NOMO-1 treated with dmso at 0.1 percent for 144 hours (cell line): ENCODE results near the gene LEF1.

ENCODE experiments used
- DNase-seq: peaks from one replicate; lab custom pipeline; 2025; ENCODE audit not compliant: unreplicated experiment; lab: John Stamatoyannopoulos, UW

The LEF1 gene

GRCh38 chr4:108149588-108150380 is 18.9 kb downstream of the LEF1 start:
- no peak for DNase-seq

GRCh38 chr4:108148316-108148715 is 20.4 kb downstream of the LEF1 start:
- DNase-seq: no peak

DNA sequence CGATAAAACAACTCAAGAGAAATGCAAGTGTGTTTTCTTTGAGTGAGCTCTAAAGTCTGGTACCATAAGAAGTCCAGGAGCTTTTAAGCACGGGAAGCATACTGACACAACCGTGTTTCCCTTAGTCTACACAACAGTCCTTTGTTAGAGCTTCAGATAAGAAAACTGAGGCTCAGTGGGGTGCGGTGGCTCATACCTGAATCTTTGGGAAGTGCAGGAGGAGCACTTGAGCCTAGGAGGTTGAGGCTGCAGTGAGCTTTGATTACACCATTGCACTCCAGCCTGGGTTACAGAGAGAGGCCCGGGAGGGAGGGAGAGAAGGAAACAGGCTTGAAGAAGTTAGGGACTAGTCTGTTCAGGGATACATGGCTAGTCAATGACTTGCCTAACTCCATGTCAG is 21.9 kb downstream of the LEF1 start:
- DNase-seq: no peak

GRCh38 chr4:108146336-108146735 is 22.4 kb downstream of the LEF1 start:
- no peak for DNase-seq

GRCh38 chr4:108144451-108144850 is 24.3 kb downstream of the LEF1 start:
- DNase-seq: no peak

- no peak for DNase-seq
These were observed 25.2 kb downstream of the LEF1 start for GRCh38 chr4:108143515-108143914.

DNA sequence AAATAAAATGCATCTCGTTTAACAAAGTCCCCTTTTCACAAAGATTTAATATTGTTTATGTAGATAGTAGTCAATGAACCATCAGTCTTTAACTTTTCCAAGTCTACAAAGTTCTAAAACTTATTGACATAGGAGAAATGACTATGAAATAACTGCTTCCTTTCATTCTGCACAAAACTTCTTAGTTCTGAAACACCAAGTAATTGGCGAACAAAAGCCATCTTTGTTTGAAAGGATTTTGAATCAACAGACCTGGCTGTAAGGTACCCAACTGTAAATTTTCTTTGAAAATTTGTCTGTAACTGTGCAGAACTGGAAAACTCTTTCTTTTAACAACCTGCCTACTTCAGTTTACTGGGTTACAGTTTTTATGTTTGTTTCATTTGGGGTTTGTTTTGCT is 25.9 kb downstream of the LEF1 start:
- DNase-seq: no peak

DNA sequence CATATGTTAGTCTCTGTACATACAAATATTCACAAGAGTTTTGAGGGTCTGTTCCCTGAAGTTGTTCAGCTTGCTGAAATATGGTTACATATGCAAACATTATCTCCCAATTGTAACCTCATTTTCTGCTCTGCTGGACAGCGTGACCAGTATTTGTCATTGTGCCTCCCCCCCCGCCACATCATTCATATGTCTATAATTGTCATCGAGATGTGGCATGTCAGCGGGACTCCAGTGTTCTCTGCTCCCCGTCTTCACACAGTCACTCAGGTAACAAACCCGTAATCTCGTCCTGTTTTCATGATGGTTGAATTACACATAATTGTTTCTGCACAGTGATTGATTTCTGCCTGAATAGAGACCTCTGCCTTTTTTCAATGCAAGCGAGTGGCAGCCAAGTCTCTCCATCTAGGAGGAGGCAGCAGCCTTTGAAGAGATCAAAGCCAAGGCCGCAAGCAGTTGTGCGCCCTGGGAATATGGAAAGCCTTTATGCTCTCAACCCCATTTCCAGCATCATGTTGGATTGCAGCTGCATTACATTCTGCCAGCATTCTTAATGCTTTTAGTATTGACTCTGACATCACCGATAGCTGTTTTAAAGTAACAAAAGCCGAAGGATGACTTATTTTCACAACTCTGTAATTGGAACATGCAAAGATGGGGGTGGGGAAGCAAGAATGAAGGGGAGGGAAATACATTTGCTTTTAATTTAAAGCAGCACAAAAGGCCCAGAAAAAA is 27.4 kb downstream of the LEF1 start:
- DNase-seq: no peak

- no peak for DNase-seq
These were observed 28.4 kb downstream of the LEF1 start for GRCh38 chr4:108140328-108140727.

DNA sequence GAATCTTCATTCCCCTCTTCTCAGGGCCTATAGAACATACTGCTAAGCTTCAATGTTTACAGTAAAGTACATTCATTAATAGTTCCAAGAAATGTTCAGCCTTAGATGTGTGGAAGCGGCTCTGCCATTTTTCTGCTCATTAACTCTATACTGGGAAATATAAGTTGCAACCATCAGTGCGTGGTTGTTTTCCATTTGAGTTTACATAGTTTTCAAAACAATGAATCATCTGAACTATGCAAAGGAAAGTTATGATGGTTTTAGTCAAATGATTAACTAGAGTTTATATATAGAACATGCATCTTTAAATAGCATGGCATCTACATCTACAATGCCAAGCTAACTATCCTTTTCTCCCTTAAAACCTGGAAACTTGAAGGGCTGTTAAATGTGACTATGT is 29.6 kb downstream of the LEF1 start:
- no peak for DNase-seq

- no peak for DNase-seq
These were observed 33.1 kb downstream of the LEF1 start for GRCh38 chr4:108135549-108136209.

DNA sequence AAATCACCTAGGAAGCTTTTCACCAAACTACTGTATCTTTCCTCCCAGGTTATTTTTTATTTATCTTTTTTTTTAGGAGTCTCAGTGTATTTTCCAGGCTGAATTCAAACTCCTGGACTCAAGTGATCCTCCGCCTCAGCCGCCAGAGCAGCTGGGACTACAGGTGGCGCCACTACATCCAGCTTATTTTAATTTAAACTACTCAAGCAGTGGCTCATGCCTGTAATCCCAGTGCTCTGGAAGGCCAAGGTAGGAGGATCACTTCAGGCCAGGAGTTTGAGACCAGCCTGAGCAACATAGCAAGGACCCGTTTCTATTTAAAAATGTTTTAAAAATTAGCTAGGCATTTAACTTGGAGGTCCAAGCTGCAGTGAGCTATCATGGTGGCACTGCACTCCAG is 37.8 kb downstream of the LEF1 start:
- no peak for DNase-seq

DNA sequence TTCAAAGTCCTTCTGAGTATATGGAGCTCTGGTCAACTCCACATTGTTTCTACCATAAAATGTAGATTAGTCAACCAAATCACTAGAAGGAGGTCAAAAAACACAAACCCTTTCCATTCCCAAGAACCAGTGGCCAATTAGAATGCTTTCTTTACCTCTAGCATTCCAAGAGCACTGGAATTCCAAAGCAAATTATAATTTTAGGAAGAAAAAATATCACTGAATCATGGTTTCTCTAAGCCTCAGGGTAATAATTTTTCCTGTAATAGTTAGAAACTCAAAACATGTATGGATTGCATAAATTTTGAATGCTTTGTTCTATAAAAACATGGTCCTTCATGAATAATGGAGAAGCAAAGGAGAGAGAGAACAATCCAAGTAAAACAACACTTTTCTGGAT is 39.5 kb downstream of the LEF1 start:
- no peak for DNase-seq

DNA sequence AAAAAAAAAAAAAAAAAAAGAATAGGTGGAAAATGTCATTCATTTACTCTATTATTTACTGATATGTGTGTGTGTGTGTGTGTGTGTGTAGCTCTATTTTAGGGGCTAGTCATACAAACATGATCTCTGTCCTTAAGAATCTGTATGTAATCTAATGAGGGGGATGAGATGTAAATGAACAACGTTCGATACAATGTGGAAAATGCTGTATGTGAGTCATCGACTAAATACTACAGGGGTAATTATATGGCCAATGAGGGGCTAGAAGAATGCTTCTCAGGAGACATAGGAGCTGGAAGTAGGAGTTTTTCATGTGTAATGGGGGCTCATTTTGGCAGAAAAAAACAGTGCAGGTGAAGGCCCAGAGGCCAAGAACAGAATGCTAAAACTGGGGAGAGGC is 41.9 kb downstream of the LEF1 start:
- DNase-seq: no peak

DNA sequence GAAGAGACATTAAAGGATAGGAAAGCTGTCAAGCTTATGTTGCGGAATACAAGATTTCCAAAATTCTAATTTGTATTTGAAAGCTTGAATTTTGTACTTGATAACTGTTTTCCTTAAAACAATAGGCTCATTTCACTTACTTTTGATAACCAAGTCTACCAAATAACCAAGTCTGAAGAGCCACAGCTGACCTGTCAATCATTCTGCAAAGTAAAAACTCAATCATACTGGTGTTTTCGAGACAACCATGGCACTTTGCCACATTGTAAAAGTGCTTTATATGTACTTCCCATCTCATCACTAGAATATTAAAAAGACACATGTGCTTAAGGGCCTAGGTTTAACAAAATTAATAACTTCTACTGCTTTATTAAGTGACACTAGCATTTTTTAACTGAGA is 47.9 kb downstream of the LEF1 start:
- DNase-seq: no peak

GRCh38 chr4:108119199-108119800 is 49.4 kb downstream of the LEF1 start:
- DNase-seq: no peak

GRCh38 chr4:108118505-108118904 is 50.2 kb downstream of the LEF1 start:
- DNase-seq: no peak

DNA sequence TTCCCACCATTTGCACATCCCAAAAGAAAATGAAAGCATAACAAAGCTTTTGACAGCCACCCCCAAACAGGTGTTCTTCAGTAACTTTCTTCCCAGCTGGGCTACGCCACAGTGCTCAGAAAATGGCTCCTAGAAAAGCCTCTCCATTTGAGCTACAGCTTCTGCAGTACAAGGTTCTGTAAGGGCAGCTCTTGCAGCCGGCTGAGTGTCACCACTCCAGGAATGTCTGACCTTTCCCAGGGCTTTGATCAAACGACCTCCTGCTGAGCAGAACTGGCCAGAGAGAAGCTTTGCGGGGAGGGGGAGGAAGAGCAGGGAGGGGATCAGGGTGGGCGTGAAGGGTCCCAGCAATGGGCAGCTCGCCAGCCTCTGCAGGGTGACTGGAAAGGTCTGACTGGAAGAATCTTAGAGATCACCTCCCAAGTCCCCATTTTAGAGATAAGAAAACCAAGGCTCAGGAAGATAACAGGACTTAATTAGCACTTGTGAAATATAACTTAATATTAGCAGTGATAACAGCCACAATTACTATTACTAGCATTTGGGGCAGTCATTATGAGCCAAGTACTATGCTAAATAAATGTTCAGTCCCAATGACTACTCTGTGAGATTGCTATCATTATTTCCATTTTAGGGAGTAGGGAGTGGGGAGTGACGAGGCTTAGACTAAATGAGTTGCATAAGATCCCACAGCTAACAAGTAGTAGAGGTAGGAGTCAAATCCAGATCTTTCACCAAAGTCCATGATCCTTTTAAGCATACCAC is 51.1 kb downstream of the LEF1 start:
- no peak for DNase-seq

DNA sequence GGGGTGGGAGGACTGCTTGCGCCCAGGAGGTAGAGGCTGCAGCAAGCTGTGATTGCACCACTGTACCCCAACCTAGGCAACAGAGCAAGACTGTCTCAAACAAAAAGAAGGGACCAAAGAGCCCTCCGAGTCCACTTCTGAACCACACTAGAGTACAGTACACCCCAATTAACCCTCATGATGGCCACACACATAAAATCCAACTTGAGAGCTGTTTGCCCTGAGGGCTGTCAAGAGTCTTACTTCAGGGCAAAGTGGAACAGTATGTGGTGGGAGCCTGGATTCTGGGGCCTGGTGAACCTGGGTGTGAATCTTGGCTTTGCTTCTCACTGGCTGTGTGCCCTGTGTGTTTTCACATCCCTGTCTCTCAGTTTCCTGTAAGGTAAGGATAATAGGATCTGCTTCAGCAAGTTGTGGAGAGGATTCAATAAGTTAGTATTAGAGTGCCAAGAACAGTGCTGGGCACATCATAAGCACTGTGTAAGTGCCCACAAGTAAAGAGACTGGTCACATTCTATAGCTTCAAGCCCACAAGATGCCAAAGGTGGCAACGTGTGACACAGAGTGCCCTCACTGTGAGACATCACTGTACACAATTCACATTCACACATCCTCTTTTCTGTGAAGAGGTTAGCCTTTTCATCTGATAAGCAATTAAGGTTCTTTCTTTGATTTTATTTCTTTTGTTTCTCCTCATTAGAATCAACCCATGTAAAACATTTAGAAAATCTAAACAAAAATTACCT is 52.1 kb downstream of the LEF1 start:
- no peak for DNase-seq

DNA sequence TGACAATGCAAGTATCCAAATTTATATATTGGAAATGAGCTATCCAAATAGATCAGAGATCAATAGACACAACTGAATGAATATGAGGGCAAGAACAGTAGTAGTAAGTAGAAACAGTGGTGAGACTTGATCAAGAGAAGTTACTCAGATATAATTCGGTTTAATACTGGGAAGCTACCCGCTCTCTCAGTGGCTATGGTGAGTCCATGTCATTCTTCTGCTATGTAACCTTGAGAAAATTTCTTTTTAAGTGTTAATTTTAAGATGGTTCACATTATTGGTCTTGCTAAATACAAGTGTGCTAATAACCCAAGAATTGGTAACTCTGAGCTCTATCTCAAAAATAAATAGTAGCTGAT is 53.6 kb downstream of the LEF1 start:
- no peak for DNase-seq
